Endothelial cell of umbilical vein (primary cell): ENCODE results near the gene FBXO2. TPM values are rescaled to one million over a fixed set of nuclear protein-coding genes. Genes with fewer than 3 reads are reported as not detected.

ENCODE experiments used
- BruUV-seq: library from RNA; stranded (reverse); fragments of 400-500 nt; replicated peaks from 2 replicates; lab custom pipeline; 2021; lab: Mats Ljungman, UMichigan
- CTCF ChIA-PET: fragments of 300-600, 350-600 bp; sonication (Branson Sonifier 250); formaldehyde crosslinking; loops from one replicate; lab custom pipeline; 2021; ENCODE audit warnings: antibody characterized with exemption, inconsistent platforms; lab: Charles Lee
- POLR2A ChIA-PET: fragments of 300-600, 350-600 bp; sonication (Branson Sonifier 250); formaldehyde crosslinking; loops from one replicate; lab custom pipeline; 2021; ENCODE audit warnings: antibody characterized with exemption, inconsistent platforms; lab: Charles Lee
- DNase-seq: peaks from one replicate; pipeline ENCODE4 v3.0.0-alpha.2; 2011; ENCODE audit warnings: low read depth, low spot score
- FAIRE-seq: peaks from 2 replicates; lab custom pipeline; 2011; peaks lifted over from hg19 to GRCh38; lab: Jason Lieb, UNC
- H2AFZ ChIP-seq: 2 replicates; pipeline ENCODE4 v1.6.0; 2012; ENCODE audit warnings: low read depth, low read length, control low read depth, inconsistent platforms
- H3K27ac ChIP-seq: 2 replicates; pipeline ENCODE4 v1.5.1; 2011; ENCODE audit warnings: low read depth, mild to moderate bottlenecking, control low read depth, low read length, moderate library complexity; ENCODE audit not compliant: insufficient read depth
- H3K27me3 ChIP-seq, 2 experiments: 2 replicates each; pipeline versions ENCODE4 v1.6.0 to v1.6.1; 2011; ENCODE audit warnings: low read length in 2 of 2, mixed read lengths in 1 of 2; ENCODE audit not compliant: control insufficient read depth in 2 of 2, insufficient read depth in 2 of 2
- H3K36me3 ChIP-seq, 2 experiments: 2 replicates in 1 of 2; 3 replicates in 1 of 2; pipeline ENCODE4 v1.5.1; 2011; ENCODE audit warnings: low read length in 2 of 2, mild to moderate bottlenecking in 1 of 2, moderate library complexity in 1 of 2; ENCODE audit not compliant: control insufficient read depth in 2 of 2, insufficient read depth in 2 of 2; ENCODE audit errors: extremely low read depth in 1 of 2
- H3K4me1 ChIP-seq: 3 replicates; pipeline ENCODE4 v1.5.1; 2011; ENCODE audit warnings: mild to moderate bottlenecking, low read length; ENCODE audit not compliant: control insufficient read depth, insufficient read depth; ENCODE audit errors: extremely low read depth
- H3K4me2 ChIP-seq: 2 replicates; pipeline ENCODE4 v1.6.1; 2011; ENCODE audit warnings: low read length, control low read depth, mixed read lengths; ENCODE audit not compliant: insufficient read depth
- H3K4me3 ChIP-seq, 3 experiments: fragments of 200-600 bp in 1 of 3; sonication (generic), shearing (Covaris generic) in 1 of 3; replicated peaks in 1 of 3; 2 replicates each; pipeline ENCODE4 v1.5.1; 2011 to 2016; ENCODE audit warnings: control low read depth in 3 of 3, low read length in 3 of 3, mild to moderate bottlenecking in 2 of 3, inconsistent platforms in 1 of 3, low read depth in 1 of 3, moderate library complexity in 1 of 3; ENCODE audit not compliant: insufficient read depth in 1 of 3
- H3K79me2 ChIP-seq: 2 replicates; pipeline ENCODE4 v1.6.0; 2012; ENCODE audit warnings: low read length, inconsistent platforms; ENCODE audit not compliant: control insufficient read depth, insufficient read depth
- H3K9ac ChIP-seq: replicated peaks from 2 replicates; pipeline ENCODE3; 2011; ENCODE audit warnings: low read length, control low read depth; ENCODE audit not compliant: insufficient read depth; ENCODE audit errors: extremely low read depth
- H3K9me1 ChIP-seq: replicated peaks from 3 replicates; pipeline ENCODE4 v1.6.0; 2011; ENCODE audit warnings: mild to moderate bottlenecking, low read length; ENCODE audit not compliant: control insufficient read depth, insufficient read depth; ENCODE audit errors: extremely low read depth
- H3K9me3 ChIP-seq: replicated peaks from 2 replicates; pipeline ENCODE4 v1.5.1; 2012; ENCODE audit warnings: low read length, inconsistent platforms; ENCODE audit not compliant: control insufficient read depth, insufficient read depth
- H4K20me1 ChIP-seq: replicated peaks from 2 replicates; pipeline ENCODE3; 2011; ENCODE audit warnings: mild to moderate bottlenecking, low read length; ENCODE audit not compliant: control insufficient read depth, insufficient read depth; ENCODE audit errors: extremely low read depth
- EZH2 ChIP-seq: IDR thresholded peaks from 2 replicates; pipeline ENCODE4 v1.6.1; 2012; ENCODE audit warnings: borderline replicate concordance, low read depth, mild to moderate bottlenecking, moderate library complexity, low read length, inconsistent platforms; ENCODE audit not compliant: severe bottlenecking
- FOS ChIP-seq: IDR thresholded peaks from 2 replicates; pipeline ENCODE4 v1.6.1; 2011; ENCODE audit warnings: mild to moderate bottlenecking, low read length, moderate library complexity, borderline replicate concordance; ENCODE audit not compliant: insufficient read depth
- GATA2 ChIP-seq: IDR thresholded peaks from 2 replicates; pipeline ENCODE4 v1.7.0; 2011; ENCODE audit warnings: low read depth, mild to moderate bottlenecking, moderate library complexity, mixed read lengths, low read length; ENCODE audit not compliant: insufficient read length, insufficient read depth
- JUN ChIP-seq: IDR thresholded peaks from 2 replicates; pipeline ENCODE4 v1.6.1; 2011; ENCODE audit warnings: borderline replicate concordance, low read depth; ENCODE audit not compliant: insufficient read length, insufficient read depth
- MYC ChIP-seq: IDR thresholded peaks from one replicate; pipeline ENCODE4 v1.6.1; 2011; ENCODE audit warnings: mild to moderate bottlenecking, low read depth, low read length
- POLR2A ChIP-seq: IDR thresholded peaks from 2 replicates; pipeline ENCODE4 v1.6.1; 2012; ENCODE audit warnings: low read depth, mild to moderate bottlenecking, control low read depth, low read length
- POLR2AphosphoS5 ChIP-seq: IDR thresholded peaks from 2 replicates; pipeline ENCODE4 v1.6.1; 2012; ENCODE audit warnings: low read depth, mild to moderate bottlenecking, control low read depth, low read length, moderate library complexity; ENCODE audit not compliant: insufficient read depth
- dilution Hi-C: fragments of 300-500 bp; cut with MboI; formaldehyde crosslinking; loops from one replicate; pipeline ENCODE4 v1.15.0; 2019; ENCODE audit warnings: low sequenced_read_pairs; ENCODE audit not compliant: extremely low pct_ligation_motif_present
- intact Hi-C: fragments of 100-400 bp; cut with micrococcal nuclease; formaldehyde crosslinking; loops from one replicate; pipeline ENCODE4 v1.10.0; 2022
- polyA plus RNA-seq, 4 experiments: library from polyadenylated mRNA; depleted of rRNA in 3 of 4; stranded (reverse) in 3 of 4; unstranded in 1 of 4; fragments of >200 nt; gene quantifications; 2 replicates each; pipeline versions ENCODE4 v1.2.1 to v1.2.3, GENCODE V29; 2011 to 2012; ENCODE audit warnings: missing spikeins in 1 of 4
- total RNA-seq: library from RNA; stranded (reverse); gene quantifications from 2 replicates; pipeline ENCODE4 v1.2.3, GENCODE V29; 2021
- TF ChIP-seq, protein P1 (sequence below), 2 donors: IDR thresholded peaks; 1 replicate in 1 of 2; 2 replicates in 1 of 2; pipeline ENCODE4 v1.5.1; 2011; ENCODE audit warnings: low read length in 2 of 2, mild to moderate bottlenecking in 2 of 2, moderate library complexity in 2 of 2, control low read depth in 1 of 2, inconsistent platforms in 1 of 2, low read depth in 1 of 2; ENCODE audit not compliant: insufficient read depth in 1 of 2; ENCODE audit errors: extremely low read depth in 1 of 2
- TF ChIP-seq, protein P2 (sequence below): IDR thresholded peaks from 2 replicates; pipeline ENCODE4 v1.6.1; 2011; ENCODE audit not compliant: insufficient read depth, insufficient read length

Gene FBXO2
- total and polyA plus RNA-seq, 2 donors (not counting 3 experiments of a cell fraction or from before 2014, with no cell fraction given): 0.42 to 0.91 TPM

DNA sequence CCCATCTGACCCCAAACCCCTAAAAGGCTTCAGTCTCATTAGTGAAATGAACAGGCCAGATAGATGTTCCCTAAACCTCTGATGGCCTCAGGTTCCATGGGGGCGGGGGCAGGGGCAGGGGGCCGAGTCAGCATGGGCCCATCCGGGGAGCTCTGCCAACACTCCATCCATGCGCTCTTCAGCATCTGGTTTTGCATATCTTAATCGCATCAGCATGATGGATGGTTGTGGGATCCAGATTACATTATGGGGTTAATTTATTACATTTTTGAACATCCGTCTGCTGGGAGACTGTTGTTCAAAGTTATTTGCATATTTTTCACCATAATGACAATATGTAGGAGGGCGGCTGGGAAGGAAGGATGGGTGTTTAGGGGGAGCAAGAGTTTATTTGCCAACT is 29.8 kb upstream of the FBXO2 start:
- Histone ChIP-seq H3K4me3 (no peak overlapping the region), H3K4me2 (no peak overlapping the region), H3K9me3 (no peaks in the 10 kb centered on the region), H3K27ac (no peak overlapping the region), H3K27me3 (peaks cover 11 to 12% of the 10 kb centered on the region in 2 experiments), H4K20me1 (no peaks in the 10 kb centered on the region), H3K79me2 (no peaks in the 10 kb centered on the region), H3K9ac (no peak overlapping the region), H2AFZ (no peak overlapping the region), H3K9me1 (no peaks in the 10 kb centered on the region), H3K4me1 (peaks cover 7% of the 10 kb centered on the region), H3K36me3 (no peaks in the 10 kb centered on the region)
- DNase-seq (no peak), FAIRE-seq (no peak)
- ChIA-PET CTCF (interaction anchor here (0.6 to 3.4 kb wide), 2 partner anchors 20 to 27 kb away, joined by 3 to 17 read pairs; partner anchors contain the start of gene FBXO6), POLR2A (no interaction called here)
- dilution Hi-C loops (no loop called here), intact Hi-C loops (loop anchor here (5.0 kb wide), 2 partner anchors 33 to 298 kb away; partner anchors contain the start of gene MFN2)
- BruUV-seq: no TSS peak
- TF ChIP-seq POLR2AphosphoS5: no peak

DNA sequence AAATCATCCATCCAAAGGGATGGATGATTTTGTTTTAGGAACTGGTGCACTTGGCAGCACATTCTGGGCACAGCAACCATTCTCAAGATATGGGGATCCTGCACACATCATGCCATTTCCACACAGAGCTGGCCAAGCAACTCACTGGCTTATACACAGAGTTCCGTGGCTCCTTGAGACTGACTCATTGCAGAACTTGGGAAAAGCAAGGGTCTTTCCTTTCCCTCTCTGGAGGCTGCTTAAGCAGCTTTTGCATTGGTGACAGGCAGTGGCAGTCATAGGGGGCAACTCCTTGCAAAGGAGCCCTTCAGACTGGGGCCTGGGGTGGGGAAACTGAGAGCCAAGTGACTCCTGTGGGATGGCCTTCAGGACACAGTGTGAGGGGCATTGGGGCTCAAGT is 28.6 kb upstream of the FBXO2 start:
- no peak for TF ChIP-seq POLR2AphosphoS5
- TF ChIP-seq JUN: no peak
- TF ChIP-seq, protein P1, sequence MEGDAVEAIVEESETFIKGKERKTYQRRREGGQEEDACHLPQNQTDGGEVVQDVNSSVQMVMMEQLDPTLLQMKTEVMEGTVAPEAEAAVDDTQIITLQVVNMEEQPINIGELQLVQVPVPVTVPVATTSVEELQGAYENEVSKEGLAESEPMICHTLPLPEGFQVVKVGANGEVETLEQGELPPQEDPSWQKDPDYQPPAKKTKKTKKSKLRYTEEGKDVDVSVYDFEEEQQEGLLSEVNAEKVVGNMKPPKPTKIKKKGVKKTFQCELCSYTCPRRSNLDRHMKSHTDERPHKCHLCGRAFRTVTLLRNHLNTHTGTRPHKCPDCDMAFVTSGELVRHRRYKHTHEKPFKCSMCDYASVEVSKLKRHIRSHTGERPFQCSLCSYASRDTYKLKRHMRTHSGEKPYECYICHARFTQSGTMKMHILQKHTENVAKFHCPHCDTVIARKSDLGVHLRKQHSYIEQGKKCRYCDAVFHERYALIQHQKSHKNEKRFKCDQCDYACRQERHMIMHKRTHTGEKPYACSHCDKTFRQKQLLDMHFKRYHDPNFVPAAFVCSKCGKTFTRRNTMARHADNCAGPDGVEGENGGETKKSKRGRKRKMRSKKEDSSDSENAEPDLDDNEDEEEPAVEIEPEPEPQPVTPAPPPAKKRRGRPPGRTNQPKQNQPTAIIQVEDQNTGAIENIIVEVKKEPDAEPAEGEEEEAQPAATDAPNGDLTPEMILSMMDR (IDR thresholded peaks at IDR 0.05; ENCODE audit: extremely low read depth in 1 of 2, insufficient read depth in 1 of 2, low read depth in 1 of 2, low read length in 2 of 2): no peak
- no peak for TF ChIP-seq MYC
- no peak for TF ChIP-seq FOS
- TF ChIP-seq, protein P2, sequence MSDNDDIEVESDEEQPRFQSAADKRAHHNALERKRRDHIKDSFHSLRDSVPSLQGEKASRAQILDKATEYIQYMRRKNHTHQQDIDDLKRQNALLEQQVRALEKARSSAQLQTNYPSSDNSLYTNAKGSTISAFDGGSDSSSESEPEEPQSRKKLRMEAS: no peak
- no peak for TF ChIP-seq POLR2A
- no peak for TF ChIP-seq EZH2
- TF ChIP-seq GATA2: no peak
- ChIA-PET CTCF (interaction anchor here (1.3 to 3.4 kb wide), 6 partner anchors 8 to 37 kb away, joined by 3 to 27 read pairs (median 8); partner anchors contain the start of genes DRAXIN and FBXO6), POLR2A (no interaction called here)
- Histone ChIP-seq H3K9me1 (no peaks in the 10 kb centered on the region), H3K36me3 (no peaks in the 10 kb centered on the region), H3K27me3 (peaks cover 11 to 12% of the 10 kb centered on the region in 2 experiments), H3K79me2 (no peaks in the 10 kb centered on the region), H3K4me2 (no peak overlapping the region), H3K4me1 (peaks cover 7% of the 10 kb centered on the region), H3K9ac (no peak overlapping the region), H3K9me3 (no peaks in the 10 kb centered on the region), H3K4me3 (no peak overlapping the region), H3K27ac (no peak overlapping the region), H2AFZ (no peak overlapping the region), H4K20me1 (no peaks in the 10 kb centered on the region)
- FAIRE-seq (no peak), DNase-seq (no peak)
- BruUV-seq: no TSS peak
- intact Hi-C loops (loop anchor here (5.0 kb wide), 2 partner anchors 35 to 300 kb away; partner anchors contain the start of gene MFN2), dilution Hi-C loops (no loop called here)
